Measurements from ENCODE around the gene TAGLN3.

The TAGLN3 gene

DNA sequence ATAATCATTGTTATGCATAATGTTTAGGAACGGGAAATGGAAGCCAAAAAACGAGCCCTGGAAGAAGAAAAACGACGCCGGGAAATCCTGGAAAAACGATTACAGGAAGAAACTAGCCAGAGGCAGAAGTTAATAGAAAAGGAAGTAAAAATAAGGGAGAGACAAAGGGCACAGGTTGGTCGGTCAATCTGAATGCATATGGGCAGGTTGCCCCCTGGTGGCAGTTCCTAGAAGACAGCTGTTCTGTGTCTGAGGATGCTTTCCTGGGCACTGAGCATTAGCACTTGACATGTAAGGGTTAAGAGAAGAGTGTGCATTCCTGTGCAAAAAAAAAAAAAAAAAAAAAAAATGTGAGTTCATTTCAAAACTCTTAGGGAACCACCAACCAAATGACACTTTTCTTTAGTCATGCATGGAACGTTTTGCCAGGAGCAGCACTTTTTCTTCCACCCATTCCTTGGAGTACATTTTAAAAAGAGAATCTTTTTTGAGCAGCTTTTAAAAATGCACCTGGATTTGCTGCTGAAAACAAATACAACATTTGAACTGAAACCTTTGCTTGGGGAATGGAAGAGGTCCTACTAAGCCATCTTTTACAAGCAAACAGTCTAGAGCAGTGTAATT, 31.0 kb upstream of the TAGLN3 start:
- Histone ChIP-seq H3K27ac (peak overlapping the region in 1 of 2 donors; percentile 15), H3K4me3 (no peak overlapping the region)
- TF ChIP-seq, protein P1, sequence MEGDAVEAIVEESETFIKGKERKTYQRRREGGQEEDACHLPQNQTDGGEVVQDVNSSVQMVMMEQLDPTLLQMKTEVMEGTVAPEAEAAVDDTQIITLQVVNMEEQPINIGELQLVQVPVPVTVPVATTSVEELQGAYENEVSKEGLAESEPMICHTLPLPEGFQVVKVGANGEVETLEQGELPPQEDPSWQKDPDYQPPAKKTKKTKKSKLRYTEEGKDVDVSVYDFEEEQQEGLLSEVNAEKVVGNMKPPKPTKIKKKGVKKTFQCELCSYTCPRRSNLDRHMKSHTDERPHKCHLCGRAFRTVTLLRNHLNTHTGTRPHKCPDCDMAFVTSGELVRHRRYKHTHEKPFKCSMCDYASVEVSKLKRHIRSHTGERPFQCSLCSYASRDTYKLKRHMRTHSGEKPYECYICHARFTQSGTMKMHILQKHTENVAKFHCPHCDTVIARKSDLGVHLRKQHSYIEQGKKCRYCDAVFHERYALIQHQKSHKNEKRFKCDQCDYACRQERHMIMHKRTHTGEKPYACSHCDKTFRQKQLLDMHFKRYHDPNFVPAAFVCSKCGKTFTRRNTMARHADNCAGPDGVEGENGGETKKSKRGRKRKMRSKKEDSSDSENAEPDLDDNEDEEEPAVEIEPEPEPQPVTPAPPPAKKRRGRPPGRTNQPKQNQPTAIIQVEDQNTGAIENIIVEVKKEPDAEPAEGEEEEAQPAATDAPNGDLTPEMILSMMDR (IDR thresholded peaks at IDR 0.05): peak; percentile 66
- DNase-seq (ENCODE audit: low spot score): peak; percentile 84

DNA sequence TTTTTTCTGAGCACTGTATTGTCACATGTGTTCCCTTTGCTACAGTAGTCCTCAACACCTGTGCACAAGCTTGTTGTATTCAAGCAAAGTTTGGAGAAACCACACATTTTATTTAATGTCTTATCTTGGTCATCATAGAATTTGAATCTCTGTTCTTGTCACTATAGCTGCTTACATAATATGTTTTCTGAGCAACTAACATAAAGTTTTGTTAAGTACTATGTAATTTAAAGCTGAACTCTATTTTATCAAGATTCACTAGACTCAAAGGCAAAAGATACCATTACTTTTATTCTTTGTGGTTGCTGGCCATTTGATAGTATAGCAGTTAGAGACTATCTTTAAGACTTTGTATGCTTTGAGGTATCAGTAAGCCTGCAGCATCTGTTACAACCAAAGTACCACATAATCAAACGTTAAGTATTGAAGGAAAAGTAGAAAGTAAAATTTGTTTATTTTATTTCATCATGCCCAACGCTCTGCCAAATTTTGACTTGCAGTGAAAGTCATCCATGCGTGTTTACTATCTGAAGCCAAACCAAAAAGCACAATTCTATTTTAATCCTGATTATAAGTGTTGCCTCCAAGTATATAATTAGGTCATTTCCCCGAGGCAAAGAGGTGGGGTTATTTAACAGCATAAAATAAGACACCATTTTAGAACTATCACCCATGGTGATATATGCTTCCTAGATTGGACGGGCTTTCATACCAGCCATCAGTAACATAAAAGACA, 30.2 kb upstream of the TAGLN3 start:
- TF ChIP-seq, protein P1 (IDR thresholded peaks at IDR 0.05): no peak
- H3K27ac ChIP-seq: peak overlapping the region in 1 of 2 donors; percentile 24
- H3K4me3 ChIP-seq: no peak overlapping the region
- DNase-seq (ENCODE audit: low spot score): no peak

DNA sequence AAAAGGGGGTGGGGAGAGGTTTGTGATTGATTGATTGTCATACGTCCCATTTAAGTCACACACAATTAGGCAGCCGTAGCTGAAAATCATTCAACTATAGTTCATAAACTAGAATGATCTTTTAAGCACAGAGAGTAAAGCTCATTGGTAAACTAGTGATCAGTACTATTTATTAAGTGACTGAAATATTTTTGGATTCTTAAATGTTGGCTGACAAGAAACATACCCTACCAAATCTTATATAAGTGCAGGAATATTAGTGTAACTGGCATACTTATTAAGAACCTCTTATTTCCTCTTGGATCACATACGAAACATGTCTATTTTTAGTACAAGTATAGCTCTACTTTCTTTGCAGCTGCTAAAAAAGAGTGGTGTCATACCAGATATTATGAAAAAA, 28.3 kb upstream of the TAGLN3 start:
- DNase-seq (ENCODE audit: low spot score): no peak
- TF ChIP-seq, protein P1 (IDR thresholded peaks at IDR 0.05): no peak
- Histone ChIP-seq H3K4me3 (no peak overlapping the region), H3K27ac (no peak overlapping the region)

DNA sequence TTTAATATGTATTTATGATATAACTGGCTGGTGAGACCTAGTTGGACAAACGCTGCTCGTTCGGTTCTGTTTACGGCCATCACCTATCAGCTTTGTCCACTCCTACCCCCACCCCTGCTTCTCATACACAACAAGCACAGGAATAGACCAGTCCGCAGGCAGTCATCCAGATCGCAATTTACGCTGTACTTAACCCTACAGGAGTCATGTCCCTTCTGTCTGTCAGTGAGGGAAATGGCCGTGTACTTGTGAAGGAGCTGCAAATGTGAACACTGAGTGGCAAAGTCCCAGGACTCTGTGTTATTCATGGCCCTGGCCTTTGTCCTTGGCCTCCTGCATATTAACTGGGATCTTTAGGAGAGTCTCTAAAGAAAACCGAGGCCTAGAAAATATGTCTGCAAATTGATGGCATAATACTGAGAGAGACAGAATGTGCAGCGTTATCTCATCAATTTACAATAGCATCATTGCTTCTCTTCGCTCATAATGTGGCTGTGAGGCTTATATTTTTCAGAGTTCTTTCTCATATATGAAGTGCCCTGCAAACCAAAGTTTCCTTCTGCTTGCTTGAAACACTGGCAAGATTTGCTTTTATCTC, 27.1 kb upstream of the TAGLN3 start:
- TF ChIP-seq, protein P1 (IDR thresholded peaks at IDR 0.05): no peak
- DNase-seq (ENCODE audit: low spot score): no peak
- no peak overlapping the region for H3K27ac ChIP-seq
- H3K4me3 ChIP-seq: no peak overlapping the region

DNA sequence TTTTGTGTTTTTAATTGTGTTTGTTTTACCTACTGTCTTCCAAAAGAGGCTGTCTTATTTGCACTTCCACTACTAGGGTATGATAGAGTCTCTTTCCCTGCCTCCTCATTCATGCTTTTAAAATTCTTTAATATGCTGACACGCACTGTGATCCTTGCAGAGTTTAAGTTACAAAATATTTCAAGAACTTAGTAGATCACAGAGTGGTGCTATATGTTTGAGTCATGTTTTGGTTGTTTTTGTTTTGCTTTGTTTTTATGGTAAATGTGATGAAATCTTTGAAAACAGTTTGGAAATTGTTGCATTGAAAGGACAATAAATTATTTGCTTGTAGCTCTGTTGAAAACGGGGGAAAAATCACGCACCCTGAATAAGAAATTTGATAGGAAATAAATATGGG, 25.8 kb upstream of the TAGLN3 start:
- Histone ChIP-seq H3K4me3 (no peak overlapping the region), H3K27ac (no peak overlapping the region)
- DNase-seq (ENCODE audit: low spot score): no peak
- TF ChIP-seq, protein P1 (IDR thresholded peaks at IDR 0.05): no peak

DNA sequence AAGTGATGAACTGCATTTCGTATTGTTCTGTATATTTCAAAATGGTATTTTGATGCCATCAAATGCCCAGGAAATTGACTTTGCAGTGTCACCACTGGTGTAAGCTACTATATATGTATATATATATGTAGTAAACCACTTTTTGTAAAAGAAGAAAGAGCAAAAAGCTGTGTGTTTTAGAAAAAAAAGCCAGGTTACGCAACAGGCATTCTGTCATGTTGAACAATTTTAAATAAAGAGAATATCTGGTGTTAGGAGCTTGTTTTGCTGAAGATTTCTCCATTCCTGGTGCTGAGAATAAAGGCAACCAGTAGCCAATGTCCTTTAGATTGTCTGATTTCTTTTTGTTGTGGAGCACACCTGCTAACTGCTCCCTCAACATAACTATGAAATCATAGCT, 23.6 kb upstream of the TAGLN3 start:
- no peak overlapping the region for H3K27ac ChIP-seq
- TF ChIP-seq, protein P1 (IDR thresholded peaks at IDR 0.05): no peak

More for the DNA sequence above, 23.6 kb upstream of the TAGLN3 start:
- DNase-seq (ENCODE audit: low spot score): no peak
- H3K4me3 ChIP-seq: no peak overlapping the region

Measured in coronary artery (tissue), 2 donors.